HPDE6-E6E7 (cell line): Measurements from ENCODE around the gene CPM.
"Not testable (repeated sequence)": the region's sequence is repeated elsewhere in the genome, so short reads cannot be mapped to it uniquely, and the experiment has no call there.

Source experiments
- DNase-seq: peaks from one replicate; pipeline ENCODE4 v3.0.0; 2011; ENCODE audit warnings: missing footprints; ENCODE audit errors: extremely low spot score

The CPM gene

GRCh38 chr12:68851592-68852306, 81.2 kb downstream of the CPM start:
- DNase-seq: no peak

- no peak for DNase-seq
Measured at GRCh38 chr12:68850390-68850789, 82.6 kb downstream of the CPM start.

DNA sequence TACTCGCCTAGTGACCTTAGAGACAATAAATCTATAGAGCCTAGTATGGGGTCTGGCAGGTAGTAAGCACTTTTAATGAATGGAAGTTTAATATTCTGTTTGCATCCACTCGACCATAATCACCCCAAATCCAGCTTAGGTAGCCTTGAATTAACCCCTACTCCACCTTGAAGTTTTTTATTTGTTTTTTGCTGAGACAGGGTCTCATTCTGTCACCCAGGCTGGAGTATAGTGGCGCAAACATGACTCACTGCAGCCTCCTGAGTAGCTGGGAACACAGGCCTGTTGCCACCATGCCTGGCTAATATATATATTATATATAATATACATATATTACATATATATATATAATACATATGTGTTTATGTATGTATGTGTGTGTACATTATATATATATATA, 86.2 kb downstream of the CPM start:
- no peak for DNase-seq

- DNase-seq: no peak
Measured at GRCh38 chr12:68844788-68845695, 87.9 kb downstream of the CPM start.

DNA sequence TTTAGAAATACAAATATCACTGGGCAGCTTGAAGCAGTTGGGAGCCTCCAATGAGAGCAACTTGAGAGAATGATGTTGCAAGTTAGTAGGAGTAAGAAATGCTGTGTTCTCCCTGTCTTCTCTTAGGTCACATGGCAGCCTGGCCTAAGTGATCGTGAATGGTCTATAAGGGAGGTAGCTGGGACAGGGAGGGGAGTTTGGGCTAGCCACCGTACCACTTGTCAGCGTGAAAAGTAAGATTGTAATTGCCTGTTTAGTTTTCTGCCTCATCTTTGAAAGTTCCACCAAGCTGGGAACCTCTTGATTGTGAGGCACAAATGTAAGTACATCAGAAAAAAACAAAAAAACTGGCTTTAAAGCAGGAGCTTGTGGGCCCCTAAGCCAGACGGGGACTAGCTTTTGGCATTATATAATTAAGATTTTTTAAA, 88.6 kb downstream of the CPM start:
- no peak for DNase-seq

- DNase-seq: no peak
Measured at GRCh38 chr12:68842784-68843567, 90.0 kb downstream of the CPM start.

GRCh38 chr12:68842123-68842522, 90.8 kb downstream of the CPM start:
- DNase-seq: no peak

DNA sequence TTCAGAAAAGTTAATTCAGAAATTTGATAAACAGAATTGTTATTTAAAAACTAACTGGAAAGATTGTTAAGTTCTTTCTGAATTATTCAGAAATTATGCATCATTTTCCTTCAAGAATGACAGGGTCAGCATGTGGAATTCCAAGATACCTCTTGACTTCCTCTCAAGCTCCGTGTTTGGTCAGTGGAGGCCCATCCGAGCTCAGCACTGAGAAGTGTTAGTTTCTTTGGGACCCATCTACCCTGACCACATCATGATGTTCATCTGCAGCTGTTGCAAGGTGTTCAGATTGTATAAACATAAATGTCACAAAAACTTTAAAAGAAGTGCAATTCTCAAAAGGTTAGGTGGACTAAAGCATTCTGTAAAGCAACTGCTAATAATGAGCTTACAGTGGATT, 91.3 kb downstream of the CPM start:
- DNase-seq: no peak

DNA sequence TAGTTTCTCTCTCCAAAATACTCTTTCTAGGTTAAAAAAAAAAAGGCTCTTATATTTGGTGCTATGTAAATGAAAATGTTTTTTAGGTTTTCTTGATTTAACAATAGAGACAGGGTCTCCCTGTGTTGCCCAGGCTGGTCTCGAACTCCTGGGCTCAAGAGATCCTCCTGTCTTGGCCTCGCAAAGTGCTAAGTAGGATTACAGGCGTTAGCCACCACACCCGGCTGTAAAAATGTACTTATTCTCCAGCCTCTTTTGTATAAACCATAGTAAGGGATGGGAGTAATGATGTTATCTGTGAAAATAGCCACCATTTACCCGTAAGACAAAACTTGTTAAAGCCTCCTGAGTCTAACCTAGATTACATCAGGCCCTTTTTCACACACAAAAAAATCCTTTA, 91.8 kb downstream of the CPM start:
- not testable (repeated sequence) for DNase-seq

DNA sequence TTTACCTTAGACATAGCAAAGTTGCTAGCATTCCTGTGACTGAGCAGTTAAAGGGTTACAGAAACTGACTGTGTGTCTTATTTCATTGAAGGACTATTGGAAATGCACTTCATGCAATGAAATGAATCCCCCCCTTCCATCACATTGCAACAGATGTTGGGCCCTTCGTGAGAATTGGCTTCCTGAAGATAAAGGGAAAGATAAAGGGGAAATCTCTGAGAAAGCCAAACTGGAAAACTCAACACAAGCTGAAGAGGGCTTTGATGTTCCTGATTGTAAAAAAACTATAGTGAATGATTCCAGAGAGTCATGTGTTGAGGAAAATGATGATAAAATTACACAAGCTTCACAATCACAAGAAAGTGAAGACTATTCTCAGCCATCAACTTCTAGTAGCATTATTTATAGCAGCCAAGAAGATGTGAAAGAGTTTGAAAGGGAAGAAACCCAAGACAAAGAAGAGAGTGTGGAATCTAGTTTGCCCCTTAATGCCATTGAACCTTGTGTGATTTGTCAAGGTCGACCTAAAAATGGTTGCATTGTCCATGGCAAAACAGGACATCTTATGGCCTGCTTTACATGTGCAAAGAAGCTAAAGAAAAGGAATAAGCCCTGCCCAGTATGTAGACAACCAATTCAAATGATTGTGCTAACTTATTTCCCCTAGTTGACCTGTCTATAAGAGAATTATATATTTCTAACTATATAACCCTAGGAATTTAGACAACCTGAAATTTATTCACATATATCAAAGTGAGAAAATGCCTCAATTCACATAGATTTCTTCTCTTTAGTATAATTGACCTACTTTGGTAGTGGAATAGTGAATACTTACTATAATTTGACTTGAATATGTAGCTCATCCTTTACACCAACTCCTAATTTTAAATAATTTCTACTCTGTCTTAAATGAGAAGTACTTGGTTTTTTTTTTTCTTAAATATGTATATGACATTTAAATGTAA, 93.5 kb downstream of the CPM start:
- DNase-seq: no peak

GRCh38 chr12:68838046-68838886, 94.7 kb downstream of the CPM start:
- DNase-seq: no peak

DNA sequence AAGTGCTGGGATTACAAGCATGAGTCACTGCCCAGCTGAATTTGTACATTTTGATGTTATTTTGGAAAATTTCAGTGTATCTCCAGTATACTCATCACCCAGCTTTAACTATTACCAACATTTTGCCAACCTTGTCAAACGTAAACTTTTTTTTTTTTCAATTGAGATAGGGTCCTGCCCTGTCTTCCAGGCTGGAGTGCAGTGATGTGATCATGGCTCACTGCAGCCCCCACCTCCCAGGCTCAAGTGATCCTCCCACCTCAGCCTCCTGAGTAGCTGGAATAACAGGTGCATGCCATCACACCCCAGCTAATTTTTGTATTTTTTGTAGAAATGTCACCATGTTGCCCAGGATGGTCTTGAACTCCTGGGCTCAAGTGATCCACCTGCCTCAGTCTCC, 95.8 kb downstream of the CPM start:
- no peak for DNase-seq

DNA sequence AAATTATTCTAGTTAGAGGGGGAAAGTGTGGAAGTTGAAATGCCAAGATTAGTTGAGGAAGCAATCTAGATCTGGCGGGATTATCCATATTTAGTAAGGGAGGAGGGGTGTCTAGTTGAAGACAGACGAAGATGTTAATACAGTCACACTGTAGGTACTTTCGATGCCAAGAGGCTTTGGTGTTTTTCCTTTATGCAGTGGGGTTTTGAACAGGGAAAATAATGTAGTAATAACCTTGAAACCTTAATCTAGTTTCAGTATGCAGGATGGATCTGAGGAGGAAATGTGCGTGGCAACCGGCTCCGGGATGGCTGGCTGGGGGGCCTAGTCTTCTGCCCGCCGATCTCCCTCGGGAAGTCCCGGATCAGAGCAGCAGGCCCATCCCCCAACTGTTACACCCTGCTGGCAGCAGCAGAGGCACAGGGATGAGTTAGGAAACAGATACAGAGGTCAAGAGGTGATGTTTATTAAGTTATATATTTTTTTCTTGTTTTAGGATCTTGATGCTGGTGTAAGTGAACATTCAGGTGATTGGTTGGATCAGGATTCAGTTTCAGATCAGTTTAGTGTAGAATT, 97.5 kb downstream of the CPM start:
- DNase-seq: no peak

DNA sequence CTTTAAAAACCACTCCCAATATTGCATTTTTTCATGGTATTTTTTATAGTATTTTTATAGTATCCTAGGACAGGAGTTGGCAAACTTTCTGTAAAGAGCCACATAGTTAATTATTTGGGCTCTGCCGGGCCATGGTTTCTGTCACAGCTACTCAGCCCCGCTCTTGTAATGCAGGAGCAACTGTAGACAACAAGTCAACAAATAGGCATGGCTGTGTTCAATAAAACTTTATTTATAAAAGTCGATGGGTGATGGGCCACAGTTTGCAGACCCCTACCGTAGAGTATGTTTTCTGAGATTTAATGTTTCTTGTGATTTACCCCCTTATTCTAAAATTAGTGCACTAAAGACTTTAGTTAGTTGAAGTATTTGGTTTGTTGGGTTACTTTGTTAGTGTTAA, 99.5 kb downstream of the CPM start:
- DNase-seq: no peak

- DNase-seq: no peak
Measured at GRCh38 chr12:68832504-68832867, 100.5 kb downstream of the CPM start.

GRCh38 chr12:68831751-68832503, 101.0 kb downstream of the CPM start:
- DNase-seq: no peak

DNA sequence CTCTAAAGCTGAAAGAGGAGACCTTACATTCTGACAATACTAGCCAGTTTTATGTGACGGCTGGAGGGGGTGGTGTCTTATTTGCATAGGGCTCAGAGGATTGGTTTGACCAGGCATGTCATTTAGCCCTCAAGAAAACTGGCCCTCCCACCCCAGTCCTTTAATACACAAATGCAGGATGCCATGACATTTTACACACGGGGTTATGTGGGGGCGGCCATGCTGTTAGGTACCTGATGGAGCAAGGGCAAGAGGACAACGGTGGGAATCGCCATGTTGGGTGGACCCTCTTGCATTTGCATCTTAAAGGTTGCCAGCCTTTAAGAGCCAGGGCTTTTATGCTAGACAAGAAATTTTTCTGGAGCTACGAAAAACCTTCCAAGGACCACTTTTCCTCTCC, 101.7 kb downstream of the CPM start:
- DNase-seq: no peak

DNA sequence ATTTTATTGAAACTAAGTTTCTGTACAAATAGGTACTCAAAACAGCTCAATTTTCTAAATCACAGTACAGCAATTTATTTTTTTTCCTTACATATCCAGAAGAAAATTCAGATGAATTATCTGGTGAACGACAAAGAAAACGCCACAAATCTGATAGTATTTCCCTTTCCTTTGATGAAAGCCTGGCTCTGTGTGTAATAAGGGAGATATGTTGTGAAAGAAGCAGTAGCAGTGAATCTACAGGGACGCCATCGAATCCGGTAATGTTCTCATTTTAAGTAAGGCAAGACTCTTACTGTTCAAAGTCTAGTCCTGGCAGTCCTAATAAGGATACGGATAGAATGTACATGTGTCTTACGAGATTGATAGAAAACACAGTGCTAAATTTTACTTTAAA, 104.3 kb downstream of the CPM start:
- DNase-seq: no peak
